Neural cell (in vitro differentiated cells): Measurements from ENCODE around the gene SLC25A45.

Experiments
- CTCF ChIP-seq: fragments of 450-650 bp; IDR thresholded peaks from 2 replicates; pipeline ENCODE4 v1.5.1; 2014; ENCODE audit warnings: antibody characterized with exemption, mild to moderate bottlenecking, moderate library complexity; ENCODE audit not compliant: poor library complexity, severe bottlenecking
- EP300 ChIP-seq: fragments of 450-650 bp; conservative IDR thresholded peaks from 2 replicates; pipeline ENCODE4 v1.6.1; 2014; ENCODE audit warnings: antibody characterized with exemption, mild to moderate bottlenecking, moderate library complexity; ENCODE audit not compliant: poor library complexity, severe bottlenecking
- EZH2 ChIP-seq: fragments of 200-600, 300-800 bp; shearing (Covaris generic), sonication (generic); IDR thresholded peaks from 2 replicates; pipeline ENCODE4 v1.6.1; 2014; ENCODE audit warnings: antibody characterized with exemption, low read length, borderline replicate concordance, mild to moderate bottlenecking; ENCODE audit not compliant: insufficient read depth, poor library complexity, severe bottlenecking
- MXI1 ChIP-seq: fragments of 450-650 bp; conservative IDR thresholded peaks from 2 replicates; pipeline ENCODE4 v1.6.1; 2014; ENCODE audit warnings: antibody characterized with exemption, mild to moderate bottlenecking; ENCODE audit not compliant: poor library complexity, severe bottlenecking
- POLR2AphosphoS5 ChIP-seq: IDR thresholded peaks from 2 replicates; pipeline ENCODE4 v1.6.1; 2012
- RAD21 ChIP-seq: fragments of 450-650 bp; conservative IDR thresholded peaks from 2 replicates; pipeline ENCODE4 v1.6.1; 2014; ENCODE audit warnings: antibody characterized with exemption, mild to moderate bottlenecking, moderate library complexity
- SMC3 ChIP-seq: fragments of 450-650 bp; conservative IDR thresholded peaks from 2 replicates; pipeline ENCODE4 v1.6.1; 2014; ENCODE audit warnings: antibody characterized with exemption, mild to moderate bottlenecking, moderate library complexity; ENCODE audit not compliant: poor library complexity
- TF ChIP-seq, protein P1 (sequence below): IDR thresholded peaks from 2 replicates; pipeline ENCODE4 v1.6.1; 2012; ENCODE audit warnings: borderline replicate concordance

DNA sequence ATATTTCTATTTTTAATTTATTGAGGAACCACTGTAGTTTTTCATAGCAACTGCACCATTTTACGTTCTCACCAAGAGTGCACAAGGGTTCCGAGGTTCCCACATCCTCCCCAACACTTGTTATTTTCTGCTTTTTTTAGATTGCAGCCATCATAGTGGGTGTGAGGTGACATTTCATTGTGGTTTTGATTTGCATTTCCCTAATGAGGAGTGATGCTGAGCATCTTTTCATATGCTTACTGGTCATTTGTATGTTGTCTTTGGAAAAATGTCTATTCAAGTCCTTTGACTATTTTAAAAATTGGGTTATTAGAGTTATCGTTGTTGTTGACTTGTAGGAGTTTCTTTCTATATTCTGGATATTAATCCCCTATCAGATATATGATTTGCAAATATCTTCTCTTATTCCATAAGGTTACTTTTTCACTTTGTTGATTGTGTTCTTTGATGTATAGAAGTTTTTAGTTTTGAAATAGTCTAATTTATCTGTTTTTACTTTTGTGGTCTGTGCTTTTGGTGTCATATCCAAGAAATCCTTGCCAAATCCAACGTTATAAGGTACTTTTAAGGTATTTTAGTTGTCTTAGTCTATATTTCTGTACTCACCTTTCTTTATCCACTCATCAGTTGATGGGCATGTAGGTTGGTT, 49.1 kb upstream of the SLC25A45 start:
- TF ChIP-seq SMC3 (no peak), EZH2 (no peak), CTCF (no peak), EP300 (no peak), RAD21 (no peak), POLR2AphosphoS5 (no peak), MXI1 (no peak)
- TF ChIP-seq, protein P1, sequence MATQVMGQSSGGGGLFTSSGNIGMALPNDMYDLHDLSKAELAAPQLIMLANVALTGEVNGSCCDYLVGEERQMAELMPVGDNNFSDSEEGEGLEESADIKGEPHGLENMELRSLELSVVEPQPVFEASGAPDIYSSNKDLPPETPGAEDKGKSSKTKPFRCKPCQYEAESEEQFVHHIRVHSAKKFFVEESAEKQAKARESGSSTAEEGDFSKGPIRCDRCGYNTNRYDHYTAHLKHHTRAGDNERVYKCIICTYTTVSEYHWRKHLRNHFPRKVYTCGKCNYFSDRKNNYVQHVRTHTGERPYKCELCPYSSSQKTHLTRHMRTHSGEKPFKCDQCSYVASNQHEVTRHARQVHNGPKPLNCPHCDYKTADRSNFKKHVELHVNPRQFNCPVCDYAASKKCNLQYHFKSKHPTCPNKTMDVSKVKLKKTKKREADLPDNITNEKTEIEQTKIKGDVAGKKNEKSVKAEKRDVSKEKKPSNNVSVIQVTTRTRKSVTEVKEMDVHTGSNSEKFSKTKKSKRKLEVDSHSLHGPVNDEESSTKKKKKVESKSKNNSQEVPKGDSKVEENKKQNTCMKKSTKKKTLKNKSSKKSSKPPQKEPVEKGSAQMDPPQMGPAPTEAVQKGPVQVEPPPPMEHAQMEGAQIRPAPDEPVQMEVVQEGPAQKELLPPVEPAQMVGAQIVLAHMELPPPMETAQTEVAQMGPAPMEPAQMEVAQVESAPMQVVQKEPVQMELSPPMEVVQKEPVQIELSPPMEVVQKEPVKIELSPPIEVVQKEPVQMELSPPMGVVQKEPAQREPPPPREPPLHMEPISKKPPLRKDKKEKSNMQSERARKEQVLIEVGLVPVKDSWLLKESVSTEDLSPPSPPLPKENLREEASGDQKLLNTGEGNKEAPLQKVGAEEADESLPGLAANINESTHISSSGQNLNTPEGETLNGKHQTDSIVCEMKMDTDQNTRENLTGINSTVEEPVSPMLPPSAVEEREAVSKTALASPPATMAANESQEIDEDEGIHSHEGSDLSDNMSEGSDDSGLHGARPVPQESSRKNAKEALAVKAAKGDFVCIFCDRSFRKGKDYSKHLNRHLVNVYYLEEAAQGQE = no peak
